Bronchial epithelial cell (primary cell): ENCODE data around the gene RAF1. TPM values are rescaled to one million over a fixed set of nuclear protein-coding genes. Genes with fewer than 3 reads are reported as not detected.

Source experiments
- DNase-seq: peaks from one replicate; pipeline ENCODE4 v3.0.0-alpha.2; 2010; ENCODE audit warnings: low read depth
- FAIRE-seq: peaks from 2 replicates; lab custom pipeline; 2011; peaks lifted over from hg19 to GRCh38; lab: Jason Lieb, UNC
- H3K27me3 ChIP-seq: 2 replicates; pipeline ENCODE4 v1.5.1; 2011; ENCODE audit warnings: low read length; ENCODE audit not compliant: control insufficient read depth, insufficient read depth
- H3K36me3 ChIP-seq: 2 replicates; pipeline ENCODE4 v1.5.1; 2011; ENCODE audit warnings: low read length; ENCODE audit not compliant: control insufficient read depth, insufficient read depth
- H3K4me3 ChIP-seq: 2 replicates; pipeline ENCODE4 v1.5.1; 2011; ENCODE audit warnings: mild to moderate bottlenecking, low read depth, low read length, control low read depth
- CTCF ChIP-seq: IDR thresholded peaks from 2 replicates; pipeline ENCODE4 v1.5.1; 2011; ENCODE audit warnings: mild to moderate bottlenecking, moderate library complexity, low read length, control low read depth, inconsistent platforms; ENCODE audit not compliant: insufficient read depth, severe bottlenecking
- total RNA-seq: library from RNA; depleted of rRNA; stranded (reverse); fragments of >200 nt; gene quantifications from 2 replicates; pipeline ENCODE4 v1.2.1, GENCODE V29; 2014

The RAF1 gene
- total RNA-seq, 1 donor from 2014 or later = 83.5 TPM

GRCh38 chr3:12620305-12620704 lies 43.6 kb downstream of the RAF1 start:
- no peak overlapping the region for H3K4me3 ChIP-seq
- no peak for FAIRE-seq

GRCh38 chr3:12618426-12618825 lies 45.5 kb downstream of the RAF1 start:
- no peak for TF ChIP-seq CTCF
- DNase-seq (no peak), FAIRE-seq (no peak)
- no peak overlapping the region for H3K4me3 ChIP-seq
- H3K36me3 ChIP-seq = peaks cover 7% of the 10 kb centered on the region
- no peaks in the 10 kb centered on the region for H3K27me3 ChIP-seq

More at GRCh38 chr3:12620305-12620704, 43.6 kb downstream of the RAF1 start:
- Histone ChIP-seq H3K27me3 (no peaks in the 10 kb centered on the region), H3K36me3 (peaks cover 7% of the 10 kb centered on the region)
- TF ChIP-seq CTCF = no peak
- DNase-seq = no peak

GRCh38 chr3:12615266-12615665 lies 48.7 kb downstream of the RAF1 start:
- Histone ChIP-seq H3K27me3 (no peaks in the 10 kb centered on the region), H3K36me3 (peaks cover 7% of the 10 kb centered on the region), H3K4me3 (no peak overlapping the region)
- no peak for TF ChIP-seq CTCF
- FAIRE-seq (no peak), DNase-seq (no peak)

- H3K4me3 ChIP-seq = no peak overlapping the region
- no peaks in the 10 kb centered on the region for H3K27me3 ChIP-seq
- no peak for TF ChIP-seq CTCF
- peaks cover 11% of the 10 kb centered on the region for H3K36me3 ChIP-seq
- DNase-seq (no peak), FAIRE-seq (no peak)
Observed at GRCh38 chr3:12613250-12613649, 50.7 kb downstream of the RAF1 start.

- DNase-seq = no peak
- Histone ChIP-seq H3K36me3 (peaks cover 11% of the 10 kb centered on the region), H3K4me3 (no peak overlapping the region), H3K27me3 (no peaks in the 10 kb centered on the region)
- no peak for FAIRE-seq
- TF ChIP-seq CTCF = no peak
Observed at GRCh38 chr3:12612514-12613226, 51.2 kb downstream of the RAF1 start.

- DNase-seq (no peak), FAIRE-seq (no peak)
- H3K27me3 ChIP-seq = no peaks in the 10 kb centered on the region
- no peak for TF ChIP-seq CTCF
- H3K4me3 ChIP-seq = no peak overlapping the region
- peaks cover 13% of the 10 kb centered on the region for H3K36me3 ChIP-seq
Observed at GRCh38 chr3:12611117-12611516, 52.8 kb downstream of the RAF1 start.
